ENCODE results near the gene HIGD1A.

The HIGD1A gene

GRCh38 chr3:42804106-42804830 is at the start of gene HIGD1A:
TSS of gene HIGD1A (minus strand) at chr3:42804490. CDS start at chr3:42794253, 10,237 bp downstream.
- peak; percentile 79 for FAIRE-seq
- TF ChIP-seq POLR2A (IDR thresholded peaks at IDR 0.05; ENCODE audit: low read depth, low read length): peak; percentile 59
- DNase-seq (ENCODE audit: insufficient read length, low spot score): peak; percentile 92

- FAIRE-seq (no peak), DNase-seq (ENCODE audit: insufficient read length, low spot score) (no peak)
- TF ChIP-seq POLR2A (IDR thresholded peaks at IDR 0.05; ENCODE audit: low read depth, low read length): no peak
Measured at GRCh38 chr3:42853739-42854302, 49.5 kb upstream of the HIGD1A start.

GRCh38 chr3:42853056-42853455 is 48.8 kb upstream of the HIGD1A start:
- FAIRE-seq: no peak
- DNase-seq (ENCODE audit: insufficient read length, low spot score): no peak
- TF ChIP-seq POLR2A (IDR thresholded peaks at IDR 0.05; ENCODE audit: low read depth, low read length): no peak

GRCh38 chr3:42852441-42852840 is 48.2 kb upstream of the HIGD1A start:
- FAIRE-seq (no peak), DNase-seq (ENCODE audit: insufficient read length, low spot score) (no peak)
- no peak for TF ChIP-seq POLR2A (IDR thresholded peaks at IDR 0.05; ENCODE audit: low read depth, low read length)

GRCh38 chr3:42851228-42851834 is 47.0 kb upstream of the HIGD1A start:
- FAIRE-seq (no peak), DNase-seq (ENCODE audit: insufficient read length, low spot score) (no peak)
- no peak for TF ChIP-seq POLR2A (IDR thresholded peaks at IDR 0.05; ENCODE audit: low read depth, low read length)

GRCh38 chr3:42850263-42850662 is 46.0 kb upstream of the HIGD1A start:
- DNase-seq (ENCODE audit: insufficient read length, low spot score) (no peak), FAIRE-seq (no peak)
- TF ChIP-seq POLR2A (IDR thresholded peaks at IDR 0.05; ENCODE audit: low read depth, low read length): no peak

- TF ChIP-seq POLR2A (IDR thresholded peaks at IDR 0.05; ENCODE audit: low read depth, low read length): no peak
- no peak for DNase-seq (ENCODE audit: insufficient read length, low spot score)
- FAIRE-seq: no peak
Measured at GRCh38 chr3:42849017-42849416, 44.7 kb upstream of the HIGD1A start.

GRCh38 chr3:42847731-42848130 is 43.4 kb upstream of the HIGD1A start:
- FAIRE-seq (no peak), DNase-seq (ENCODE audit: insufficient read length, low spot score) (no peak)
- no peak for TF ChIP-seq POLR2A (IDR thresholded peaks at IDR 0.05; ENCODE audit: low read depth, low read length)

- no peak for TF ChIP-seq POLR2A (IDR thresholded peaks at IDR 0.05; ENCODE audit: low read depth, low read length)
- DNase-seq (ENCODE audit: insufficient read length, low spot score) (no peak), FAIRE-seq (no peak)
Measured at GRCh38 chr3:42846685-42847522, 42.6 kb upstream of the HIGD1A start.

- FAIRE-seq (no peak), DNase-seq (ENCODE audit: insufficient read length, low spot score) (no peak)
- no peak for TF ChIP-seq POLR2A (IDR thresholded peaks at IDR 0.05; ENCODE audit: low read depth, low read length)
Measured at GRCh38 chr3:42844815-42845214, 40.5 kb upstream of the HIGD1A start.

- DNase-seq (ENCODE audit: insufficient read length, low spot score): no peak
- no peak for FAIRE-seq
- no peak for TF ChIP-seq POLR2A (IDR thresholded peaks at IDR 0.05; ENCODE audit: low read depth, low read length)
Measured at GRCh38 chr3:42844412-42844713, 40.1 kb upstream of the HIGD1A start.

- FAIRE-seq: no peak
- no peak for DNase-seq (ENCODE audit: insufficient read length, low spot score)
- TF ChIP-seq POLR2A (IDR thresholded peaks at IDR 0.05; ENCODE audit: low read depth, low read length): no peak
Measured at GRCh38 chr3:42843713-42844411, 39.6 kb upstream of the HIGD1A start.

- DNase-seq (ENCODE audit: insufficient read length, low spot score) (no peak), FAIRE-seq (no peak)
- TF ChIP-seq POLR2A (IDR thresholded peaks at IDR 0.05; ENCODE audit: low read depth, low read length): no peak
Measured at GRCh38 chr3:42841332-42841731, 37.0 kb upstream of the HIGD1A start.

- FAIRE-seq: no peak
- peak; percentile 72 for DNase-seq (ENCODE audit: insufficient read length, low spot score)
- no peak for TF ChIP-seq POLR2A (IDR thresholded peaks at IDR 0.05; ENCODE audit: low read depth, low read length)
Measured at GRCh38 chr3:42839616-42840015, 35.3 kb upstream of the HIGD1A start.
